Lower leg skin (tissue), 4 donors: ENCODE data around the gene PTGES2. TPM values are rescaled to one million over a fixed set of nuclear protein-coding genes. Genes with fewer than 3 reads are reported as not detected.

Experiments
- DNase-seq, 2 donors: peaks; one replicate each; pipeline ENCODE4 v3.0.0-alpha.2; 2019; ENCODE audit warnings: low spot score in 2 of 2
- H3K4me3 ChIP-seq: fragments of 200-600 bp; sonication (generic); 2 replicates; pipeline ENCODE4 v1.5.1; 2017; ENCODE audit warnings: mild to moderate bottlenecking, low read depth; ENCODE audit not compliant: poor library complexity, severe bottlenecking
- POLR2A ChIP-seq, 2 donors: fragments of 450-650 bp; IDR thresholded peaks; one replicate each; pipeline ENCODE4 v1.6.1; 2016 to 2017; ENCODE audit warnings: antibody characterized with exemption in 2 of 2, mild to moderate bottlenecking in 1 of 2, moderate library complexity in 1 of 2
- WGBS, 2 donors: methylation state at CpG; one replicate each; pipeline ENCODE4 v1.1.5; 2018; 5-methylcytosine and 5-hydroxymethylcytosine counted together
- intact Hi-C: fragments of 100-400 bp; cut with DNase I; formaldehyde crosslinking; loops from one replicate; pipeline ENCODE4 v1.15.0; 2023; ENCODE audit warnings: low total_unique reads
- total RNA-seq, 4 donors: library from RNA; depleted of rRNA; stranded (reverse); fragments of >200 nt; gene quantifications; one replicate each; pipeline ENCODE4 v1.1.0, GENCODE V29; 2016
- TF ChIP-seq, protein P1 (sequence below), 3 donors: fragments of 450-650 bp; IDR thresholded peaks; one replicate each; pipeline ENCODE4 v1.5.1; 2016; ENCODE audit warnings: antibody characterized with exemption in 3 of 3, mild to moderate bottlenecking in 3 of 3, moderate library complexity in 2 of 3

The PTGES2 gene
- total RNA-seq, 4 donors from 2014 or later = 32.6 to 66.5 (median 56.3) TPM

DNA sequence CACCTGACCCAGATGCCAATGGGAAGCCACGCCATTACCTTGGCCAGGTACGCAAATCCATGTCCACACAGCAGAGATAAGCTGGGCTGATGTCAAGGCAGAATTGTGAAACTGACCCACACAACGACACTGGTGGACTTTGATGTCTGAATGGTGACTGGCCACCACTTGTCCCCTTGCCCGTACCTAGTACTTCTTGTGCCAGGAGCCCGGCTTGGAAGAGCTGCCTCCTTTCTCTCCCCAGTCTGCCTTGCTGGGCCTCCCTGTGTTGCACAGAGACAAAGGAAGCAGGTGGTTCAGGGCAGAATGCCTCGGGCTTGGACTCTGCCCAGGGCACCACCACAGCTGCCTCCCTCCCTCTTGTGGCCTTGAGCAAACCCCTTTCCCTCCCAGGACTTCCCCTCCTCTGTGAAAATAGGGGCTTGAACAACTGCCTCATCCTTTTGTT, 23.3 kb downstream of the PTGES2 start:
- 70 to 71% methylated on average over 6 of the region's 6 CpGs for WGBS, 2 donors
- intact Hi-C loops = no loop called here
- no peak overlapping the region for H3K4me3 ChIP-seq
- DNase-seq = no peak
- no peak for TF ChIP-seq POLR2A (IDR thresholded peaks at IDR 0.05)
- TF ChIP-seq, protein P1, sequence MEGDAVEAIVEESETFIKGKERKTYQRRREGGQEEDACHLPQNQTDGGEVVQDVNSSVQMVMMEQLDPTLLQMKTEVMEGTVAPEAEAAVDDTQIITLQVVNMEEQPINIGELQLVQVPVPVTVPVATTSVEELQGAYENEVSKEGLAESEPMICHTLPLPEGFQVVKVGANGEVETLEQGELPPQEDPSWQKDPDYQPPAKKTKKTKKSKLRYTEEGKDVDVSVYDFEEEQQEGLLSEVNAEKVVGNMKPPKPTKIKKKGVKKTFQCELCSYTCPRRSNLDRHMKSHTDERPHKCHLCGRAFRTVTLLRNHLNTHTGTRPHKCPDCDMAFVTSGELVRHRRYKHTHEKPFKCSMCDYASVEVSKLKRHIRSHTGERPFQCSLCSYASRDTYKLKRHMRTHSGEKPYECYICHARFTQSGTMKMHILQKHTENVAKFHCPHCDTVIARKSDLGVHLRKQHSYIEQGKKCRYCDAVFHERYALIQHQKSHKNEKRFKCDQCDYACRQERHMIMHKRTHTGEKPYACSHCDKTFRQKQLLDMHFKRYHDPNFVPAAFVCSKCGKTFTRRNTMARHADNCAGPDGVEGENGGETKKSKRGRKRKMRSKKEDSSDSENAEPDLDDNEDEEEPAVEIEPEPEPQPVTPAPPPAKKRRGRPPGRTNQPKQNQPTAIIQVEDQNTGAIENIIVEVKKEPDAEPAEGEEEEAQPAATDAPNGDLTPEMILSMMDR (IDR thresholded peaks at IDR 0.05) = no peak

DNA sequence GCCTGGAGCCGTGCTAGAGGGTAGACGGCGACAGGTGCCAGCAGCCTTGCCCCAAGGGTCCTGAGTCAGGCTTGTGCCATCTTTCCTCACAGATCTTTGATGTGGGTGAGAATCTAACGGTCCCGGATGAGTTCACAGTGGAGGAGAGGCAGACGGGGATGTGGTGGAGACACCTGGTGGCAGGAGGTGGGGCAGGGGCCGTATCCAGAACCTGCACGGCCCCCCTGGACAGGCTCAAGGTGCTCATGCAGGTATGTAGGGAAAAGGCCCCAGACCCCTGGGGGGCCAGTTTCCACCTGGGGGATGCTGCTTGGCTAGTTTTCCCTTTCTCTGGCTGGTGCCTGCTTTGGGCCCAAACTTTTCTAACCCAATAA, 24.0 kb downstream of the PTGES2 start:
- TF ChIP-seq, protein P1 (IDR thresholded peaks at IDR 0.05) = no peak
- no peak for TF ChIP-seq POLR2A (IDR thresholded peaks at IDR 0.05)
- intact Hi-C loops = no loop called here
- 72 to 81% methylated on average over 8 of the region's 8 CpGs for WGBS, 2 donors
- H3K4me3 ChIP-seq = no peak overlapping the region
- no peak for DNase-seq

DNA sequence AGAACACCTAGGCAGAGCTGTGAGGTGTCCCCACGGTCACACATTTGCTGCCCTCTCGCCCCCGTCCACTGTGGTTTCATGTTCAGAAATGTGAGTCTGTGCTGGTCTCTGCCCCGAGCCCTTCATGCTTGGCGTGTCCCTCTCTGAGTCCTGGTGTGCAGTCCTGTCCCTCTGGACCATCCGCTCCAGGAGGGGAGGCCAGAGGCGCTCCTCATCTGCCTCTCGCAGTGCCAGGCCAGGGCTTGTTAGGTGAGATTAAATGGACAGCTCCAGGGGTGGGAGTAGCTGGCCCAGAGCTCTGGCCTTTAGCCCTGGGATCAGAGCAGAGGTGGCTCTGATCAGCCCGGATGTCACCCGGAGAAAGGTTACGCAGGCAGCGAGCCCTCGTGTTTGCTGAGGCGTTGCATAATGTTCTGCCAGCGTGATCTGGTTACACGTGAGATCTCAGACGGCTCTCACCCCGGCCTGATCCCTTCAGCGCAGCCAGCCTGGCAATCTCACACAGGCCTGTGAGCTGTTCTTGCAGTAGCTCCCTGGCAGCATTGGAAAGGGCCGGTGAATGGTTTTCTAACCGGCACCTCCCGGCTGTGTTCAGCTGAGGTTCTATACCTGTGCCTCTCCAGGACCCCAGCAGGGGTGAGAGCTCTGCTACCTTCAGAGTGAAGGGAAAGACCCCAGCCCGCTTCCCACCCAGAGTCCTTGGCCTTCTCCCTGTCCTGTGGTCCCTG, 24.5 kb downstream of the PTGES2 start:
- no peak for DNase-seq
- intact Hi-C loops = no loop called here
- WGBS, 2 donors = 96% methylated on average over 19 to 23 of the region's 23 CpGs
- no peak overlapping the region for H3K4me3 ChIP-seq
- no peak for TF ChIP-seq POLR2A (IDR thresholded peaks at IDR 0.05)
- TF ChIP-seq, protein P1 (IDR thresholded peaks at IDR 0.05) = no peak

DNA sequence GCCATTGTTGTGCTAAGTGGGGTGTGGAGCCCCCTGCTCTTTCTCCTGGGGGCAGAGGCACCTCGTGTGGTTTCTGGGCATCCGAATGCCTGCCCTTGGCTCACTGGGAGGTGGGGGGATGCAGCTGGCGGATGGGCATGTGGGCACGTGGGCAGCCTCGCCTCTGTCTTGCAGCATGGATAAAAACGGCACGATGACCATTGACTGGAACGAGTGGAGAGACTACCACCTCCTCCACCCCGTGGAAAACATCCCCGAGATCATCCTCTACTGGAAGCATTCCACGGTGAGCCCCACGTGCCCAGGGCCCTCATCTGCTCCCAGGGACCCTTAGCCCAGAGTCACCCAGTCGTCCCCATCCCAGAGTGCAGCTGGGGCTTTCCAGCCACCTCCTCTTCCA, 25.3 kb downstream of the PTGES2 start:
- intact Hi-C loops = no loop called here
- H3K4me3 ChIP-seq = no peak overlapping the region
- DNase-seq = no peak
- TF ChIP-seq, protein P1 (IDR thresholded peaks at IDR 0.05) = no peak
- TF ChIP-seq POLR2A (IDR thresholded peaks at IDR 0.05) = no peak
- WGBS, 2 donors = 88 to 89% methylated on average over 13 of the region's 13 CpGs

DNA sequence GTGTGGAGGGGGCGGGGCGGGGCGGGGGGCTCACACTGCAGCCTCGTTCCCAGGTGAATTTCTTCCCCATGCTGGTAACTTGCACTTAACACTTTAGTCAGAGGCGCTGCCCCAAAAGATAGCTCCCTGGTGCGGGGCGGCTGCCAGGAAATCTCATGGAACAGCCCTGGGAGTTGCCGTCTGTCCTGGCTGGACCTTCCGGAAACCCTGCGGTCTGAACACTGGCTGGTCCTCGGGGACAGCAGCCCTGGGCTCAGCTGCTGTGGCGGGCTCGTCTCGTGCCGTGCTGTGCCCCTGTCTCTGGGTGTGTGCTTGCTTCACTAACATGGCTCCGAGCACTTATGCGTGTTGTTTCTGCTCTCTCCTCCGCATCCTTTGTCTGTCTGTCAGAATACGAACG, 25.8 kb downstream of the PTGES2 start:
- 84 to 92% methylated on average over 20 of the region's 20 CpGs for WGBS, 2 donors
- TF ChIP-seq POLR2A (IDR thresholded peaks at IDR 0.05) = no peak
- TF ChIP-seq, protein P1 (IDR thresholded peaks at IDR 0.05) = no peak
- no peak overlapping the region for H3K4me3 ChIP-seq
- DNase-seq = no peak
- intact Hi-C loops = no loop called here

DNA sequence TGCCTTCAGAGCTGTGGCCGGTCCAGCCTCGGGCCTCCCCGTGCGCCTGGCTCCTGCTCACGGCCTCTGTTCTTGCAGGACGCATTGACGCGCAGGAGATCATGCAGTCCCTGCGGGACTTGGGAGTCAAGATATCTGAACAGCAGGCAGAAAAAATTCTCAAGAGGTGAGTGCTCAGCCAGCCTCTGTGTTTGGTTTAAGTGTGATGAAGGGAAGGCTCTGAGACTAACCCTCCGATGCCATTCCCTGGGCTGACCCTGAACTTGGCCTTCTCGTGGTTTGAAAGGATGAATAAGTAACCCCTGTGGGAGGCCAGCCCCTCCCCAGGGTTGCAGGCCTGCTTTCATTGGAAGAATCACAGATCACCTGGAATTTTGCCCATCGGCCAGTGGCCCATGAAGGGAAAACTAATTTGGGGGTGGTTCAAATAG, 26.3 kb downstream of the PTGES2 start:
- TF ChIP-seq, protein P1 (IDR thresholded peaks at IDR 0.05) = no peak
- TF ChIP-seq POLR2A (IDR thresholded peaks at IDR 0.05) = no peak
- intact Hi-C loops = no loop called here
- 85 to 92% methylated on average over 12 of the region's 12 CpGs for WGBS, 2 donors
- no peak for DNase-seq
- no peak overlapping the region for H3K4me3 ChIP-seq
